GM19043 (cell line): ENCODE results near the gene TMC7.
"Not testable (repeated sequence)": the region's sequence is repeated elsewhere in the genome, so short reads cannot be mapped to it uniquely, and the experiment has no call there.

Experiments
- ATAC-seq: cut with Tn5 transposase; IDR thresholded peaks from one replicate; pipeline ENCODE4 v1.9.1; 2021; ENCODE audit warnings: low read depth; ENCODE audit not compliant: unreplicated experiment

TMC7 gene

GRCh38 chr16:18975109-18975508, 8.6 kb upstream of the TMC7 start:
- no peak for ATAC-seq

- ATAC-seq = no peak
Observed at GRCh38 chr16:18979936-18980335, 3.8 kb upstream of the TMC7 start.

- no peak for ATAC-seq
Observed at GRCh38 chr16:18984435-18985005, 786 bp downstream of the TMC7 start.

DNA sequence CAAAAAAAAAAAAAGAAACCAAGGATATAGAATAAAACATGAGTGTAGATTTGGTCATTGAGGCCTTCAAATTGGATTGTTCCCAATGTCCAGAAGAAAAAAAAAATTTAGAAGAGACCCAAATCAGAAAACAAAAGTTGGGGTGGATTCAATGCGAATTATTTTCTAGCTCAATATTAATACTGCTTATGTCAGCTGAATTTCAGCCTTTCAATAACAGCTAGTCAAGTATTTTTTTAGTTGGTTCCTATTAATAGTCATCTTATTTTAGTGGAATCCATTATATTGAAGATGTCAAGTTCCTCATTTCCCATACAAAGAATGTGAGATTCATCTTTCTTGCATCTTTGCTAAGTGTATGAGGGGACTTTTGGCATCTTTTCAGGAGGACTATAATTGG, 1.5 kb downstream of the TMC7 start:
- not testable (repeated sequence) for ATAC-seq

GRCh38 chr16:18991731-18992130, 8.0 kb downstream of the TMC7 start:
- not testable (repeated sequence) for ATAC-seq

GRCh38 chr16:18993531-18993930, 9.8 kb downstream of the TMC7 start:
- not testable (repeated sequence) for ATAC-seq

DNA sequence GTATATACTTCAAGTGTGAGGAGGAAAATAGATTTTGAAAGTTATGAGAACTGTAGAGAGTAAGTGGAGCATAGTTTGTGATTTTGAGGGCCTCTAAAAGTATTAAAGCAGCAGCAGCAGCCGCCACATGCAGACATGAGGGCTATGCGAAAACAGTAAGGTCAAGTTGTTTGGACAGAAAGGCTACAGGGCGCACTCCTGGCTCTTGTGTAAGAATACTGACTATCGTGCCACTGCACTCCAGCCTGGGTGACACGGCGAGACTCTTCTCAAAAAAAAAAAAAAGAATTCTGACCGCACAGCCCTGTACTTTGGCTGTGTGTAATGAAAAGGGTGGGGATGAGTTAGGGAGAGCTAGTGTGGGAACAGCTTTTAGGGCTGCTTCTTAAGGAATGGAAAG, 10.4 kb downstream of the TMC7 start:
- ATAC-seq = not testable (repeated sequence)

- ATAC-seq = not testable (repeated sequence)
Observed at GRCh38 chr16:18995406-18995805, 11.7 kb downstream of the TMC7 start.

- not testable (repeated sequence) for ATAC-seq
Observed at GRCh38 chr16:18996536-18996935, 12.8 kb downstream of the TMC7 start.

GRCh38 chr16:18997001-18997400, 13.3 kb downstream of the TMC7 start:
- not testable (repeated sequence) for ATAC-seq

GRCh38 chr16:18999045-18999393, 15.3 kb downstream of the TMC7 start:
- ATAC-seq = no peak

- no peak for ATAC-seq
Observed at GRCh38 chr16:19001788-19002187, 18.1 kb downstream of the TMC7 start.

DNA sequence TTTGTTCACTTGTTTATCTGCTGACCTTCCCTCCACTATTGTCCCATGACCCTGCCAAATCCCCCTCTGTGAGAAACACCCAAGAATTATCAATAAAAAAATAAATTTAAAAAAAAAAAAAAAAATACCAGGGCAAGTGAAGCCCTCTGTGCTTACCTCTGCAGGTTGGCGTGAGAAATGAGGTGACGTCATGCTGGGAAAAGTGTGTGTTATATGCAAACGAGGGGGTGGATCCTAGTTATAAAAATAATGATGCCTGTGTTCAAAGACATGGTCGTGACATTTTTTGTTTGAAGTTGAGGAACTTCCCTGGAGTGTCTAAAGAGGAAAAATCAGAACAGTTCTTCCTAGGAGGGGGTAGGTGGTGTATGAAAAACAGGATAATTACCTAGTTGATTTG, 20.2 kb downstream of the TMC7 start:
- ATAC-seq = no peak

DNA sequence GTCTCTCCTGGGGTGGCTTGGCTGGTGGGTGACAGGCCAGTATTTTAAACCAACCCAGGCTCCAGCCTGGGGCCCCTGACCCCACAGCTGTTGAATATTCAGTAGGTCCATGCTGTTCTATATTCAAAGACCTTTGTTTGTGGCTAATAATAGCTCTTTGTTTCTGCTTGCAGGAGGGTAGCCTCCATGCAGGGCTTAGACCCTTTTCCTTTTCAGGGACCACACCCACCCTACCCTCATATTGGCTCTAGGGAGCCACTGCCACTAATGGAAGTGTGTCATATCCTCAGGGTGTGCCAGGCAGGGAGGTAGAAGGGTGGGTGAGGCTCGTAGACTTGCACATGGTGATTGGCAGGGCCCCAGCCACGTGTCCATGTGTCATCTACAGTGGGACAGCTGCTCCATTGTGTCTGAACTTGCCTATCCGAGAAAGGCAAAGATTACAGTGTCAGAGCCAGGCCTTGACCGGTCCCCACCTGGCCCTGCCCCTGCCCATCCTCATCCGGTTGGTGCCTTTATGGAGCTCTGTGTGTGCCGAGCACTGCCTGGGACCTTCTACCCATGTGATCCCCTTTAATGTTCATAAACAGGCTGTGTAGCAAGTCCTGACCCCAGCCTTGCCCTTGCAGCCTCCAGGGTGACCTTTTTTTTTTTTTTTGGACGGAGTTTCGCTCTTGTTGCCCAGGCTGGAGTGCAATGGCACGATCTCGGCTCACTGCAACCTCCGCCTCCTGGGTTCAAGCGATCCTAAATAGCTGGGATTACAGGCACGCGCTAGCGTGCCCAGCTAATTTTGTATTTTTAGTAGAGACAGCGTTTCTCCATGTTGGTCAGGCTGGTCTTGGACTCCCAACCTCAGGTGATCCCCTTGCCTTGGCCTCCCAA, 22.1 kb downstream of the TMC7 start:
- ATAC-seq = no peak

GRCh38 chr16:19006446-19007315, 22.9 kb downstream of the TMC7 start:
- ATAC-seq = no peak

GRCh38 chr16:19008245-19009169, 24.8 kb downstream of the TMC7 start:
- ATAC-seq = no peak

DNA sequence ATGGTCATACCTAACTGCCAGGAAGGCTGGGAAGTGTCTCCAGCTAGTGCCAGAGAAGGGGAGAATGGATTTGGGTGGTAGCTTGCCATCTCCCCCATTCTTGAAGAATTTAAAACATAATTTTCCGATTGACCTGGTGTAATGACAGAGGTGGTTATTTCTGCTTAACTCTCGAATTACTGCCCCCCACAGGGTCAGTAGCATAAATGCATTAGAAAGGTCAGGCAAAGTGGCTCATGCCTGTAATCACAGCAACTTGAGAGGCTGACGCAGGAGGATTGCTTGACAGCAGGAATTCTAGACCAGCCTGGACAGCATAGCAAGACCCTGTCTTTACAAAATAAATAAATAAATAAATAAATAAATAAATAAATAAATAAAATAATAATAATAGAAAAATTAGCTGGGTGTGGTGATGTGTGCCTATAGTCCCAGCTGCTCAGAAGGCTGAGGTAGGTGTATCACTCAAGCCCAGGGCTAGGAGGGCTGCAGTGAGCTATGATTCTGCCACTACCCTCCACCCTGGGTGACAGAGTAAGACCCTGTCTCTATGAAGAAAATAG, 27.5 kb downstream of the TMC7 start:
- ATAC-seq = no peak

DNA sequence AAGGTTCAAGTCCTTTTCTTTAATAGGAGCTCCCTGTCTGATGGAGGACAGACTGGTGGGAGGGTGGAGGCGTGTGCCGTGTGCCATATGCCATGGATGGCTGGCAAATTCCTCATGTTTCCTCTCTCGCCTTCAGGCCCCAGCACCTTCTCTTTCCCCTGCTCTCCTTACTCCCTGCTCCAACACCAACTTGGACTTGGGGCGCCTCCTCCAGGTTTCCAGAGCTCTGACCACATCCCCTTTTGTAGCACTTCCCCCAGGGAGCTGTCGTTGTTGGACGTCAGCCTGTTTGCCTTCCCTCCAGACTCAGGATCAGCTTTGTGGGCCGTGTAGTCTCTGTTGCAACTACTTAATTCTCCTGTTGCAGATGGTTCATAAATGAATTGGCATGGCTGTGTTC, 30.7 kb downstream of the TMC7 start:
- ATAC-seq = no peak

DNA sequence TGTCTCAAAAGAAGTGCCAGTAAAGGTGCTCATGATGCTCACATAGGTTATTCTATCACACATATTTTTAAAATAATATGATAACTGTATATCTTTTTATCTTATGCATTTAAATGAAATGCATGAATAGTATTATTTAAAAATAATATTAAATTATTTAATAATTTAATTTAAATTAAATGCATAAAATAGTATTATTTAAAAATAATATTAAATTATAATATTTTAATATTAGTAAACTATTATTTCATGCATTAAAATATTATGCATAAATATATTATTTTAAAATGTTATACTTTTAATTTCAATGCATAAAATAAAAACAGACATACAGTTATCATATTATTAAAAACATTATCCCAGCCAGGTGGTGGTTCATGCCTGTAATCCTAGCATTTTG, 33.4 kb downstream of the TMC7 start:
- ATAC-seq = no peak

DNA sequence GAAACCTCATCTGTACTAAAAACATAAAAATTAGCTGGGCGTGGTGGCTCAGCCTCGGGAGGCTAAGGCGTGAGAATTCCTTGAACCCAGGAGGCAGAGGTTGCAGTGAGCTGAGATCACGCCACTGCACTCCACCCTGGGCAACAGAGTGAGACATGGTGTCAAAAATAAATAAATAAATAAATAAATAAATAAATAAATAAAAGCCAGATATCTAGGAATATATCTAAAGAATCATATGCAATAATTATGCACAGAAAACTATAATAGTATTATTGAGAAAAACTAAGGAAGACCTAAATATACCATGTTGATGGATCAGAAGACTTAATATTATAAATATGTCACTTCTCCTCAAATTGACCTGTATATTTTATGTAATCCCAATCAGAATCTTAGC, 37.0 kb downstream of the TMC7 start:
- no peak for ATAC-seq
